Peyer's patch (tissue), 4 donors: ENCODE results near the gene PAIP1.

ENCODE experiments used
- CTCF ChIP-seq, 6 experiments: fragments of 450-650 bp in 4 of 6; fragments of 200-600 bp in 2 of 6; sonication (generic) in 1 of 6; IDR thresholded peaks; one replicate each; pipeline ENCODE4 v1.5.1; 2017 to 2019; ENCODE audit warnings: antibody characterized with exemption in 6 of 6, mild to moderate bottlenecking in 3 of 6, moderate library complexity in 1 of 6
- POLR2A ChIP-seq, 2 donors: fragments of 450-650 bp; IDR thresholded peaks; one replicate each; pipeline ENCODE4 v1.5.1; 2017; ENCODE audit warnings: antibody characterized with exemption in 2 of 2, mild to moderate bottlenecking in 2 of 2, moderate library complexity in 2 of 2

GRCh38 chr5:43553381-43553780 is 3.5 kb downstream of the PAIP1 start:
- TF ChIP-seq CTCF (IDR thresholded peaks at IDR 0.05) (no peak), POLR2A (IDR thresholded peaks at IDR 0.05) (no peak)
